H1 (cell line): ENCODE measurements around the gene TIMD4. TPM values are rescaled to one million over a fixed set of nuclear protein-coding genes. Genes with fewer than 3 reads are reported as not detected.
A peak's percentile ranks its signal among the peaks of the same experiment; 100 is the strongest.

Experiments used
- CTCF ChIA-PET: fragments of 300-600 bp; sonication (Branson Sonifier 250); formaldehyde crosslinking; loops from one replicate; lab custom pipeline; 2021; ENCODE audit not compliant: partially characterized antibody; lab: Charles Lee
- POLR2A ChIA-PET: fragments of 300-600 bp; sonication (Branson Sonifier 250); formaldehyde crosslinking; loops from one replicate; lab custom pipeline; 2021; ENCODE audit warnings: inconsistent platforms; ENCODE audit not compliant: partially characterized antibody; lab: Charles Lee
- DNase-seq, 2 experiments: peaks; one replicate each; pipeline versions ENCODE4 v3.0.0 to v3.0.0-alpha.2; 2010 to 2022; ENCODE audit warnings: low spot score in 2 of 2, low read depth in 1 of 2, mixed read lengths in 1 of 2
- FAIRE-seq: peaks from 2 replicates; lab custom pipeline; 2011; peaks lifted over from hg19 to GRCh38; lab: Jason Lieb, UNC
- H2AFZ ChIP-seq: 2 replicates; pipeline ENCODE4 v1.8.1; 2012; ENCODE audit warnings: low read length, inconsistent platforms
- H2AK5ac ChIP-seq: 2 replicates; pipeline ENCODE4 v1.6.1; 2013; ENCODE audit warnings: low read depth, low read length
- H2BK120ac ChIP-seq: replicated peaks from 2 replicates; pipeline ENCODE3; 2013; ENCODE audit warnings: low read depth, low read length, inconsistent platforms
- H2BK12ac ChIP-seq: 2 replicates; pipeline ENCODE4 v1.6.1; 2013; ENCODE audit warnings: low read depth, low read length
- H2BK15ac ChIP-seq: 2 replicates; pipeline ENCODE4 v1.6.1; 2013; ENCODE audit warnings: low read length
- H2BK20ac ChIP-seq: 2 replicates; pipeline ENCODE4 v1.6.1; 2013; ENCODE audit warnings: low read length
- H2BK5ac ChIP-seq: 2 replicates; pipeline ENCODE4 v1.6.1; 2013; ENCODE audit warnings: low read depth, low read length
- H3K14ac ChIP-seq: 2 replicates; pipeline ENCODE4 v1.6.1; 2013; ENCODE audit warnings: inconsistent platforms; ENCODE audit not compliant: insufficient read length
- H3K18ac ChIP-seq: 2 replicates; pipeline ENCODE4 v1.6.1; 2013; ENCODE audit warnings: low read length; ENCODE audit errors: extremely low read depth
- H3K23ac ChIP-seq: 2 replicates; pipeline ENCODE4 v1.6.1; 2013; ENCODE audit warnings: inconsistent platforms; ENCODE audit not compliant: insufficient read length
- H3K23me2 ChIP-seq: 2 replicates; pipeline ENCODE4 v1.6.1; 2013; ENCODE audit warnings: low read depth, low read length
- H3K27ac ChIP-seq: 2 replicates; pipeline ENCODE4 v1.6.1; 2011; ENCODE audit warnings: low read depth, low read length, inconsistent platforms
- H3K27me3 ChIP-seq, 4 experiments: replicated peaks in 1 of 4; 1 replicate in 1 of 4; 2 replicates in 3 of 4; pipeline versions ENCODE4 v1.6.1 to v1.8.1; 2011 to 2013; ENCODE audit warnings: low read length in 3 of 4, mild to moderate bottlenecking in 3 of 4, inconsistent platforms in 2 of 4, mixed read lengths in 2 of 4, moderate library complexity in 1 of 4; ENCODE audit not compliant: control insufficient read depth in 3 of 4, insufficient read depth in 3 of 4; ENCODE audit errors: extremely low read depth in 1 of 4
- H3K36me3 ChIP-seq, 4 experiments: 2 replicates each; pipeline versions ENCODE4 v1.6.1 to v1.8.1; 2011 to 2013; ENCODE audit warnings: mild to moderate bottlenecking in 4 of 4, low read length in 3 of 4, moderate library complexity in 2 of 4, control low read depth in 1 of 4, inconsistent platforms in 1 of 4; ENCODE audit not compliant: insufficient read depth in 4 of 4, control insufficient read depth in 2 of 4
- H3K4ac ChIP-seq: replicated peaks from 2 replicates; pipeline ENCODE3; 2013; ENCODE audit warnings: low read length, low read depth, mixed read lengths, inconsistent platforms; ENCODE audit not compliant: insufficient read length
- H3K4me1 ChIP-seq, 4 experiments: replicated peaks in 1 of 4; 1 replicate in 1 of 4; 2 replicates in 3 of 4; pipeline versions ENCODE4 v1.6.1 to v1.8.1; 2011 to 2013; ENCODE audit warnings: low read length in 3 of 4, inconsistent platforms in 2 of 4, mixed read lengths in 1 of 4; ENCODE audit not compliant: insufficient read depth in 4 of 4, control insufficient read depth in 3 of 4
- H3K4me2 ChIP-seq, 2 experiments: 2 replicates each; pipeline versions ENCODE4 v1.6.1 to v1.8.1; 2011 to 2013; ENCODE audit warnings: low read depth in 2 of 2, low read length in 2 of 2, control low read depth in 1 of 2, inconsistent platforms in 1 of 2, mild to moderate bottlenecking in 1 of 2; ENCODE audit not compliant: insufficient read depth in 1 of 2
- H3K4me3 ChIP-seq, 4 experiments: fragments of 200-600, 300-600 bp in 1 of 4; sonication (generic), shearing (Covaris generic), sonication (Bioruptor Twin) in 1 of 4; 2 replicates each; pipeline versions ENCODE4 v1.5.1 to v1.8.1; 2011 to 2016; ENCODE audit warnings: low read length in 4 of 4, low read depth in 3 of 4, control low read depth in 2 of 4, inconsistent platforms in 2 of 4, mild to moderate bottlenecking in 2 of 4, mixed read lengths in 1 of 4, moderate library complexity in 1 of 4; ENCODE audit not compliant: insufficient read depth in 2 of 4; ENCODE audit errors: extremely low read depth in 1 of 4
- H3K56ac ChIP-seq: replicated peaks from 2 replicates; pipeline ENCODE3; 2013; ENCODE audit warnings: low read depth, mild to moderate bottlenecking, mixed read lengths, low read length, inconsistent platforms; ENCODE audit not compliant: insufficient read length
- H3K79me1 ChIP-seq: 2 replicates; pipeline ENCODE4 v1.6.1; 2013; ENCODE audit warnings: low read depth, low read length, control low read depth
- H3K79me2 ChIP-seq, 2 experiments: 2 replicates each; pipeline versions ENCODE4 v1.6.1 to v1.8.1; 2012 to 2013; ENCODE audit warnings: low read length in 2 of 2, mild to moderate bottlenecking in 2 of 2, inconsistent platforms in 1 of 2; ENCODE audit not compliant: insufficient read depth in 2 of 2, control insufficient read depth in 1 of 2
- H3K9ac ChIP-seq, 4 experiments: replicated peaks in 1 of 4; 1 replicate in 1 of 4; 2 replicates in 3 of 4; pipeline versions ENCODE4 v1.6.1 to v1.8.1; 2011 to 2013; ENCODE audit warnings: low read depth in 3 of 4, low read length in 3 of 4, control low read depth in 2 of 4, mild to moderate bottlenecking in 2 of 4, moderate library complexity in 2 of 4, inconsistent platforms in 1 of 4; ENCODE audit errors: extremely low read depth in 1 of 4
- H3K9me3 ChIP-seq, 2 experiments: 2 replicates each; pipeline versions ENCODE4 v1.6.1 to v1.8.1; 2012 to 2013; ENCODE audit warnings: mild to moderate bottlenecking in 2 of 2, moderate library complexity in 2 of 2, control low read depth in 1 of 2, inconsistent platforms in 1 of 2, low read depth in 1 of 2, low read length in 1 of 2, mixed read lengths in 1 of 2; ENCODE audit not compliant: insufficient read depth in 2 of 2
- H4K20me1 ChIP-seq, 2 experiments: replicated peaks in 1 of 2; 2 replicates each; pipeline versions ENCODE3 to v1.8.1; 2011 to 2013; ENCODE audit warnings: inconsistent platforms in 2 of 2, low read length in 2 of 2, mild to moderate bottlenecking in 1 of 2; ENCODE audit not compliant: insufficient read depth in 2 of 2, control insufficient read depth in 1 of 2
- H4K5ac ChIP-seq: 2 replicates; pipeline ENCODE4 v1.6.1; 2013; ENCODE audit warnings: low read length, low read depth, mixed read lengths, inconsistent platforms; ENCODE audit not compliant: insufficient read length
- H4K8ac ChIP-seq: 2 replicates; pipeline ENCODE4 v1.8.0; 2013; ENCODE audit warnings: mild to moderate bottlenecking, moderate library complexity, low read length, inconsistent platforms; ENCODE audit not compliant: insufficient read depth; ENCODE audit errors: extremely low read depth
- H4K91ac ChIP-seq: replicated peaks from 2 replicates; pipeline ENCODE3; 2013; ENCODE audit warnings: low read length, mixed read lengths, inconsistent platforms; ENCODE audit not compliant: insufficient read length
- CBX5 ChIP-seq: fragments of 300-800, 300-1000 bp; sonication (generic); IDR thresholded peaks from 2 replicates; pipeline ENCODE4 v1.7.1; 2016; ENCODE audit warnings: antibody characterized with exemption, low read length, low read depth
- CEBPB ChIP-seq: IDR thresholded peaks from 2 replicates; pipeline ENCODE4 v1.6.1; 2012; ENCODE audit warnings: low read depth, low read length
- CREB1 ChIP-seq: IDR thresholded peaks from 2 replicates; pipeline ENCODE4 v1.6.1; 2012; ENCODE audit warnings: inconsistent platforms
- EGR1 ChIP-seq: IDR thresholded peaks from 2 replicates; pipeline ENCODE4 v1.6.1; 2011; ENCODE audit warnings: low read depth, low read length, borderline replicate concordance
- JUND ChIP-seq: IDR thresholded peaks from 2 replicates; pipeline ENCODE4 v1.6.1; 2011; ENCODE audit warnings: mild to moderate bottlenecking, improper control_type of control experiment, low read length
- NANOG ChIP-seq: IDR thresholded peaks from 2 replicates; pipeline ENCODE4 v1.6.1; 2011; ENCODE audit warnings: low read length, low read depth, mild to moderate bottlenecking, inconsistent platforms; ENCODE audit not compliant: insufficient read depth, poor library complexity, severe bottlenecking
- NRF1 ChIP-seq: IDR thresholded peaks from 2 replicates; pipeline ENCODE4 v1.6.1; 2011; ENCODE audit warnings: mild to moderate bottlenecking, low read depth, low read length, improper control_type of control experiment
- PHF8 ChIP-seq: fragments of 200-600 bp; sonication (generic); conservative IDR thresholded peaks from 2 replicates; pipeline ENCODE4 v1.7.1; 2012; ENCODE audit warnings: low read depth, mild to moderate bottlenecking, inconsistent platforms, low read length, moderate library complexity
- SIN3A ChIP-seq, 2 experiments: IDR thresholded peaks in 1 of 2; conservative IDR thresholded peaks in 1 of 2; 2 replicates each; pipeline ENCODE4 v1.6.1; 2011 to 2012; ENCODE audit warnings: low read length in 2 of 2, improper control_type of control experiment in 1 of 2, low read depth in 1 of 2, mild to moderate bottlenecking in 1 of 2
- SP2 ChIP-seq: IDR thresholded peaks from 2 replicates; pipeline ENCODE4 v1.6.1; 2012; ENCODE audit warnings: mild to moderate bottlenecking, low read length, inconsistent platforms
- SUZ12 ChIP-seq: fragments of 200-600 bp; sonication (generic); IDR thresholded peaks from 2 replicates; pipeline ENCODE4 v1.6.1; 2012; ENCODE audit warnings: mild to moderate bottlenecking, inconsistent platforms, low read length, moderate library complexity, mixed read lengths
- TCF12 ChIP-seq: IDR thresholded peaks from 2 replicates; pipeline ENCODE4 v1.6.1; 2011; ENCODE audit warnings: low read depth, mild to moderate bottlenecking, low read length
- TEAD4 ChIP-seq: IDR thresholded peaks from 2 replicates; pipeline ENCODE4 v1.6.1; 2012; ENCODE audit warnings: low read depth, low read length, inconsistent platforms, mixed read lengths
- WGBS, 2 experiments: shearing (Covaris generic) in 1 of 2; methylation state at CpG; one replicate each; pipeline versions ENCODE4 v1.1.6 to v1.1.7; 2013 to 2015; ENCODE audit warnings: low lambda C conversion rate in 2 of 2, mixed read lengths in 2 of 2, inconsistent platforms in 1 of 2, low coverage in 1 of 2, missing lambda C conversion rate in 1 of 2; ENCODE audit not compliant: insufficient replicate concordance in 2 of 2, insufficient coverage in 1 of 2, insufficient read length in 1 of 2; ENCODE audit errors: extremely low coverage in 1 of 2, missing lambda C conversion rate in 1 of 2; 5-methylcytosine and 5-hydroxymethylcytosine counted together
- polyA plus RNA-seq, 7 experiments: library from polyadenylated mRNA; depleted of rRNA in 3 of 7; stranded (reverse) in 5 of 7; unstranded in 2 of 7; fragments of >200 nt in 5 of 7; fragments of 200-250 nt in 2 of 7; gene quantifications; 1 replicate in 5 of 7; 2 replicates in 1 of 7; 4 replicates in 1 of 7; pipeline versions ENCODE4 v1.2.1 to v1.2.3, GENCODE V29; 2011 to 2013; ENCODE audit warnings: missing spikeins in 2 of 7, mixed read lengths in 2 of 7
- total RNA-seq: library from RNA; stranded (reverse); fragmentation: NEBNext Ultra II Directional; extraction: Animal tissue kit (Norgen Biotek cat#: 25700); gene quantifications from 2 replicates; pipeline ENCODE4 v1.2.1, GENCODE V29; 2021
- TF ChIP-seq, protein P1 (sequence below): IDR thresholded peaks from 2 replicates; pipeline ENCODE4 v1.6.1; 2012; ENCODE audit warnings: low read length, inconsistent platforms

TIMD4 gene
- total and polyA plus RNA-seq, 2 of the 8 experiments (the other 6 are each of a cell fraction or from before 2014, with no cell fraction given): not detected

DNA sequence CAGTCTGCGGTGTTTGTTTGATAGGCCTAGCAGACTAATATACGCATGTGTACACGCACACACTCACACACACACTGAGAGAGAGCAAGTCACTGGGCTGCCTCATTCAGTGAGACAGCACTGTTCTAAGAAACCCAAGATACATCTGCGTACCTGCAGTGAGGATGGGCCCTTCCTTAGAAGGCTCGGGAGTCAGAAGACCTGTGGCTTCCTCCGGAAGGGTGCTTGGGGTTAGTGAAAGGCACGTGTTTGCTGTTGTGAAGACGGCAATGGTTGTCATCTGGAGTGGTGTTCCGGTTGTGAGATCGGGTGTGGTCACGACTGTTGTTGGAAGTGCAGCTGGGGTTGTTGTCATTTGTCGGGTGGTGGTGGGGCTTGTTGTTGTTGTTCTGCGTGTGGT lies 11.7 kb downstream of the TIMD4 start:
- no peak overlapping the region for H3K27ac ChIP-seq
- no peak overlapping the region for H3K23ac ChIP-seq
- TF ChIP-seq TCF12 (no peak), CREB1 (no peak), SP2 (no peak), CEBPB (no peak), TEAD4 (no peak), CBX5 (no peak), SIN3A (conservative IDR thresholded peaks at IDR 0.05 in 1 of 2, IDR thresholded peaks at IDR 0.05 in 1 of 2; ENCODE audit: low read depth in 1 of 2, low read length in 2 of 2) (no peak), EGR1 (no peak), JUND (no peak), PHF8 (no peak), NRF1 (no peak), NANOG (no peak), SUZ12 (no peak)
- TF ChIP-seq, protein P1, sequence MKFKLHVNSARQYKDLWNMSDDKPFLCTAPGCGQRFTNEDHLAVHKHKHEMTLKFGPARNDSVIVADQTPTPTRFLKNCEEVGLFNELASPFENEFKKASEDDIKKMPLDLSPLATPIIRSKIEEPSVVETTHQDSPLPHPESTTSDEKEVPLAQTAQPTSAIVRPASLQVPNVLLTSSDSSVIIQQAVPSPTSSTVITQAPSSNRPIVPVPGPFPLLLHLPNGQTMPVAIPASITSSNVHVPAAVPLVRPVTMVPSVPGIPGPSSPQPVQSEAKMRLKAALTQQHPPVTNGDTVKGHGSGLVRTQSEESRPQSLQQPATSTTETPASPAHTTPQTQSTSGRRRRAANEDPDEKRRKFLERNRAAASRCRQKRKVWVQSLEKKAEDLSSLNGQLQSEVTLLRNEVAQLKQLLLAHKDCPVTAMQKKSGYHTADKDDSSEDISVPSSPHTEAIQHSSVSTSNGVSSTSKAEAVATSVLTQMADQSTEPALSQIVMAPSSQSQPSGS: no peak

More for the DNA sequence above, 11.7 kb downstream of the TIMD4 start:
- Histone ChIP-seq H3K79me2 (no peaks in the 10 kb centered on the region), H3K18ac (peak overlapping the region; percentile 6; the same call in 1 of the 2 replicates), H3K23me2 (no peaks in the 10 kb centered on the region), H3K4me2 (no peak overlapping the region), H3K4ac (peak overlapping the region; percentile 40), H4K20me1 (no peaks in the 10 kb centered on the region), H2AFZ (no peak overlapping the region), H2BK120ac (no peak overlapping the region), H2BK20ac (no peak overlapping the region), H2AK5ac (no peak overlapping the region), H2BK5ac (no peak overlapping the region), H2BK12ac (peak overlapping the region; percentile 71; the same call in 1 of the 2 replicates), H3K4me3 (no peak overlapping the region), H3K36me3 (no peaks in the 10 kb centered on the region), H3K56ac (no peak overlapping the region), H3K4me1 (no peaks in the 10 kb centered on the region), H4K8ac (no peak overlapping the region; the same call in 1 of the 2 replicates), H3K27me3 (no peaks in the 10 kb centered on the region), H4K91ac (no peak overlapping the region), H3K14ac (no peak overlapping the region), H4K5ac (no peak overlapping the region), H3K9ac (no peak overlapping the region), H2BK15ac (no peak overlapping the region), H3K9me3 (no peaks in the 10 kb centered on the region), H3K79me1 (no peaks in the 10 kb centered on the region)
- POLR2A ChIA-PET: no interaction called here
- no peak for FAIRE-seq
- CTCF ChIA-PET: no interaction called here
- WGBS, 2 experiments: 94% methylated on average over 13 of the region's 13 CpGs; no CpG with 5 or more reads in 1 of the 2 experiments
- DNase-seq: no peak
